ENCODE results near the gene MED12L. TPM values are rescaled to one million over a fixed set of nuclear protein-coding genes. Genes with fewer than 3 reads are reported as not detected.

Gene MED12L
- total and polyA plus RNA-seq, 7 donors: 0.16 to 0.71 (median 0.28) TPM; not detected in 2

DNA sequence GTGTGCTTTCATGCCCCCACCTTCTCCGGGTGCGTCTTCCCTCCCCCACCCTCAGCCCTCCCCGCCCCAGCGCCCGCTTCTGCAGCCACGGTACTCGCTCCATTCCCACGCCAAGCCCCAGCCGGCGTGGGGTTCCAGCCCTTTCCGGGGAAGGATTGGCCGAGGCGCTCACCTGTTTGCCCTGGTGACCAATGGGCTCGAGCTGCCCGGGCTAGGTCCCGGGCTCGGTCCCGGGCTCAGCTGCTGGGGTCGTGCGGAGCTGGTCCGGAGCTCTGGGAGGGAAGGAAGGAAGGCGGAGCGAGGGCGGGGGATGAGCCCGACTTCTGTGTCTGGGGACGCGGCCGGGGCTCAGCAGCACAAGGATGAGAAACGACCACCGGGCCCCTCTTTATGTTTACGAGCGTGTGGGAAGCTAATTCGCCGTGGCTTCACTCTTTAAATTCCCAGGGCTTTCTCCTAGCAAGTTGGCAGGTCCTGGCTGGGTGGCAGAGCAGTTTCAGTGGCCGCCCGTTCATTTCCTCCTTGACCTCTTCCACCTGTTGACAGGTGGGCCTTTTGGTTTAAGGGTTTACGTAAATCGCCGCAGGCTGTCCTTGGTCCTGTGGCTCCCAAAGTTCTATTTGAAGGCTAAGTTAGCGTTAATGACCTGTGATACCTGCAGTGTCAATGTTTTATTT is 375.4 kb downstream of the MED12L start, which contains the start of gene IGSF10:
Gene IGSF10, minus strand, starts transcription at position 288 of the 677 bp plus-strand sequence. CDS start 2,352 bp downstream, outside the sequence.
- Histone ChIP-seq H3K36me3 (no peaks in the 10 kb centered on the region), H3K9me3 (no peaks in the 10 kb centered on the region), H3K27ac (peak within 1 kb of the TSS in 1 of 4 donors; percentile 21), H3K27me3 (peaks cover 0 to 9% (median 0%) of the 10 kb centered on the region in 3 donors), H3K4me1 (peaks cover 0 to 21% (median 9%) of the 10 kb centered on the region in 4 donors), H3K4me3 (peak within 1 kb of the TSS; percentile 34 to 61 (median 48))
- intact Hi-C loops (cut with DNase I): no loop called here
- WGBS, 2 donors: 6 to 22% methylated on average over 40 of the region's 40 CpGs
- TF ChIP-seq EP300 (IDR thresholded peaks at IDR 0.05): no peak
- no peak for TF ChIP-seq POLR2AphosphoS5 (IDR thresholded peaks at IDR 0.05)
- TF ChIP-seq POLR2A (IDR thresholded peaks at IDR 0.05): no peak
- TF ChIP-seq, protein P1, sequence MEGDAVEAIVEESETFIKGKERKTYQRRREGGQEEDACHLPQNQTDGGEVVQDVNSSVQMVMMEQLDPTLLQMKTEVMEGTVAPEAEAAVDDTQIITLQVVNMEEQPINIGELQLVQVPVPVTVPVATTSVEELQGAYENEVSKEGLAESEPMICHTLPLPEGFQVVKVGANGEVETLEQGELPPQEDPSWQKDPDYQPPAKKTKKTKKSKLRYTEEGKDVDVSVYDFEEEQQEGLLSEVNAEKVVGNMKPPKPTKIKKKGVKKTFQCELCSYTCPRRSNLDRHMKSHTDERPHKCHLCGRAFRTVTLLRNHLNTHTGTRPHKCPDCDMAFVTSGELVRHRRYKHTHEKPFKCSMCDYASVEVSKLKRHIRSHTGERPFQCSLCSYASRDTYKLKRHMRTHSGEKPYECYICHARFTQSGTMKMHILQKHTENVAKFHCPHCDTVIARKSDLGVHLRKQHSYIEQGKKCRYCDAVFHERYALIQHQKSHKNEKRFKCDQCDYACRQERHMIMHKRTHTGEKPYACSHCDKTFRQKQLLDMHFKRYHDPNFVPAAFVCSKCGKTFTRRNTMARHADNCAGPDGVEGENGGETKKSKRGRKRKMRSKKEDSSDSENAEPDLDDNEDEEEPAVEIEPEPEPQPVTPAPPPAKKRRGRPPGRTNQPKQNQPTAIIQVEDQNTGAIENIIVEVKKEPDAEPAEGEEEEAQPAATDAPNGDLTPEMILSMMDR (IDR thresholded peaks at IDR 0.05): no peak
- DNase-seq: no peak

DNA sequence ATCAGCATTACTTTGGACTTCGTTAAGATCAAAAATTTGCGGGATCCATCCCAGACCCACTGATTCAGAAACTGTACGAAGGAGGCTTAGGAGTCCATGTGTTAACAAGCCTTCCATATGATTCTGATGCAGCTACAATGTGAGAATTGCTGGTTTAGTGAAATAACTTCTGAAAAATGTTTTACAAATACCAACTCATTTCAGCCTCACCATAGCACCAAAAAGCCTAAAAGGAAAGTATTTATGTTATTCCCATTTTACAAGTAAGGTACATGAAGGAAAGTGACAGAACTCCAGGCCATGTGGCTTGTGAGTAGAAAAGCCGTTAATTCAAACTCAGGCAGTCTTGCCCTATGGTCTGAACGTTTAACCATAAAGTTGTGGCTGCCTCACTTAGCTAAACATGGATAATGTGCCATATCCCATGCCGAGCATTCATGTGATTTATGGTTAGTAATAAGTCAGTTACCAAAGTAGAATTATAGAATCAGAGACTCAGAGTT is 376.9 kb downstream of the MED12L start:
- no peak for DNase-seq
- no peak overlapping the region for H3K27ac ChIP-seq
- 77 to 84% methylated on average over 6 of the region's 6 CpGs for WGBS, 2 donors

DNA sequence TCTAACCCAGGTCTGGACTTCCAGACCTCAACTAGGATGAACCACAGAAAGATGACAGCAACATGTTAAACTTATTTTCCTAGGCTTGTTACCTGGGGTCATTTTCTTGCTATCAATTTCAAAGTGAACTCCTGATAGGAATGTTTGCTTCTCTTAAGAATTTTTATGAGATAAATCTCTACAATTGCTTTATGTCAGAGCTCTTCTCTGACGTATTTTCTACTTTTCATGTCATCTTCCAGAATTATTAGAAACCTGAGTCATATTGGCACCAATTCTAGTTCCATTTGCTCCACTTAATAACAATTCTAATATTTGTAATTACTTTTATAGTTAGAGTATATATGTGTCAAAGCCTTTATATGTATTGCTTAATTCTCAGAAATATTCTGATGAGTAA is 377.5 kb downstream of the MED12L start:
- intact Hi-C loops (cut with DNase I): no loop called here
- H3K4me3 ChIP-seq: no peak overlapping the region
- TF ChIP-seq EP300 (IDR thresholded peaks at IDR 0.05) (no peak), POLR2A (IDR thresholded peaks at IDR 0.05) (no peak), POLR2AphosphoS5 (IDR thresholded peaks at IDR 0.05) (no peak)
- TF ChIP-seq, protein P1 (IDR thresholded peaks at IDR 0.05): no peak
- no peaks in the 10 kb centered on the region for H3K36me3 ChIP-seq
- H3K27ac ChIP-seq: no peak overlapping the region
- DNase-seq: no peak
- no peaks in the 10 kb centered on the region for H3K9me3 ChIP-seq
- H3K27me3 ChIP-seq: peaks cover 0 to 9% (median 0%) of the 10 kb centered on the region in 3 donors
- peaks cover 0 to 21% (median 9%) of the 10 kb centered on the region in 4 donors for H3K4me1 ChIP-seq
- WGBS, 2 donors: 75 to 82% methylated on average over 1 of the region's 1 CpG

More for the DNA sequence above, 376.9 kb downstream of the MED12L start:
- H3K36me3 ChIP-seq: no peaks in the 10 kb centered on the region
- peaks cover 0 to 21% (median 9%) of the 10 kb centered on the region in 4 donors for H3K4me1 ChIP-seq
- peaks cover 0 to 9% (median 0%) of the 10 kb centered on the region in 3 donors for H3K27me3 ChIP-seq
- H3K4me3 ChIP-seq: no peak overlapping the region
- no peak for TF ChIP-seq POLR2A (IDR thresholded peaks at IDR 0.05)
- no peak for TF ChIP-seq EP300 (IDR thresholded peaks at IDR 0.05)
- TF ChIP-seq POLR2AphosphoS5 (IDR thresholded peaks at IDR 0.05): no peak
- TF ChIP-seq, protein P1 (IDR thresholded peaks at IDR 0.05): no peak
- intact Hi-C loops (cut with DNase I): no loop called here
- no peaks in the 10 kb centered on the region for H3K9me3 ChIP-seq

DNA sequence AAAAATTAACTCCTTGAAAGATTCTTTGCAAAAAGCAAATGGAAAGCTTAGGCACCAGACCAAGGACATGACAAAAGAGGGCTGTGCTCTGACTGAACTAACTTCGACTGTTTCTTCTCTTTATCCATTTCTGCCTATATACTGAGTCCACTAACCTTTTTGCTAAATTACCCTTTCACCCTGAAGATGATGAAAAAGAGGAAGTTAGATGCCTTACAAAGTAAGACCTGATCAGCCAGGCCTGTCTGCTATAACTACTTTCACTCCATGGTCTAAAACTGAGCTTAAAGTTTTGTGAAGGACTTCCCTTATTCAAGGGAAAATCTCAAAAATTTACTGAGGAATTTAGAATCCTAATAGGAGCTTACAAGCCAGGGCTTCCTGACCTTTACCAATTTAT is 381.6 kb downstream of the MED12L start:
- intact Hi-C loops (cut with DNase I): no loop called here
- DNase-seq: no peak
- no peak overlapping the region for H3K4me3 ChIP-seq
- 77 to 84% methylated on average over 1 of the region's 1 CpG for WGBS, 2 donors
- TF ChIP-seq POLR2AphosphoS5 (IDR thresholded peaks at IDR 0.05): no peak
- no peaks in the 10 kb centered on the region for H3K27me3 ChIP-seq
- H3K36me3 ChIP-seq: no peaks in the 10 kb centered on the region
- H3K4me1 ChIP-seq: no peaks in the 10 kb centered on the region
- no peak overlapping the region for H3K27ac ChIP-seq
- H3K9me3 ChIP-seq: no peaks in the 10 kb centered on the region

DNA sequence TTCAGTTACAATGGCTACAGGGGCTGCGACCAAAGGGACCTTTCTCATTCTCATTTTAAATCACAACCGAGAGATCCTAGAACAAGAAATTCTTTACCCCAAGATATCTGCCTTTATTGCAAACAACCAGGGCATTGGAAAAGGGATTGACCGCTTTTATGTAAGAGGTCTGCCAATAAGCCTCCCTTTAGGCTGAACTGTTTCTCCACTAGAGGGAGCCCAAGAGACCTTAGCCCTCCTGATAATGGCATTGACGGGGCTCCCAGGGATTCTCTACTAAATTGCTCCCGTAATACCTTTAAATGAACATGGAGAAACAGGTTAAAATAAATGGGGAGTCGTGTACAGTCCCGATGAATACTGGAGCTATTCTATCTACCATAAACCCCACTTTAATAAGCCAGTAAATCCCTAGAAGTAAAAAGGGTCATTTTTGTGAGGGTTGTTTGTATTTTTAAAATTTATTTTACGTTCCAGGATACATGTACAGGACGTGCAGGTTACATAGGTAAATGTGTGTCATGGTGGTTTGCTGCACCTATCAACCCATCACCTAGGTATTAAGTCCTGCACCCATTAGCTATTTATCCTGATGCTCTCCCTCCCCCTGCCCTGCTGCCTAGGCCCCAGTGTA is 382.9 kb downstream of the MED12L start:
- no peak for DNase-seq
- Histone ChIP-seq H3K27ac (no peak overlapping the region), H3K36me3 (no peaks in the 10 kb centered on the region), H3K4me3 (no peak overlapping the region), H3K27me3 (no peaks in the 10 kb centered on the region), H3K4me1 (no peaks in the 10 kb centered on the region), H3K9me3 (no peaks in the 10 kb centered on the region)
- TF ChIP-seq POLR2A (IDR thresholded peaks at IDR 0.05) (no peak), EP300 (IDR thresholded peaks at IDR 0.05) (no peak)
- TF ChIP-seq, protein P1 (IDR thresholded peaks at IDR 0.05): peak; percentile 36 to 82 (median 62)
- WGBS, 2 donors: 39 to 58% methylated on average over 9 of the region's 9 CpGs
- intact Hi-C loops (cut with DNase I): loop anchor here (2.0 kb wide), 1 partner anchor 450 kb away; no protein-coding TSS in a partner anchor
